ENCODE results near the gene FLT3.

FLT3 gene

DNA sequence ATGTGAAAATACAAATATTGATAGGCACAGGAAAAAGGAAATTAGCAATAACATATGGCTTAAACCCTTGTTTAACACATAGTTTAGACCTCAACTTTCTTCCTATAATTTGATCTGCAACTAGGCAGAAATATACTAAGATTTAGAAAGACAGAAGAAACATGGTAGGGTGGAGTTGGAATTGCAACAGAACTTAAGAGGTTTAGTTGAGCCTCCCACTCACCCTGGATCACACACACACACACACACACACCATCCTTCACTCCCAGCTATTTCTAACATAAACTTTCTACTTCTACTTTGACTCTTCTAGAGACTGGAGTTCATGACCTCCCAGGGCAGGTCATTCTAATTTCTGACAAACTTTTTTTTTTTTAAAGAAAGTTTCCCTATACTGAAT, 47.4 kb downstream of the FLT3 start:
- POLR2A ChIA-PET: no interaction called here
- no peaks in the 10 kb centered on the region for H3K36me3 ChIP-seq (ENCODE audit: control insufficient read depth in 2 of 2, insufficient read depth in 1 of 2, low read length in 2 of 2)
- H3K4me1 ChIP-seq (ENCODE audit: control insufficient read depth, insufficient read depth, low read length): no peaks in the 10 kb centered on the region
- no peaks in the 10 kb centered on the region for H3K9me3 ChIP-seq (ENCODE audit: control insufficient read depth, insufficient read depth, low read depth, low read length)
- TF ChIP-seq BCL11A (tag by site-specific recombination; IDR thresholded peaks at IDR 0.05; ENCODE audit: low read depth): no peak
- TF ChIP-seq, protein P1, sequence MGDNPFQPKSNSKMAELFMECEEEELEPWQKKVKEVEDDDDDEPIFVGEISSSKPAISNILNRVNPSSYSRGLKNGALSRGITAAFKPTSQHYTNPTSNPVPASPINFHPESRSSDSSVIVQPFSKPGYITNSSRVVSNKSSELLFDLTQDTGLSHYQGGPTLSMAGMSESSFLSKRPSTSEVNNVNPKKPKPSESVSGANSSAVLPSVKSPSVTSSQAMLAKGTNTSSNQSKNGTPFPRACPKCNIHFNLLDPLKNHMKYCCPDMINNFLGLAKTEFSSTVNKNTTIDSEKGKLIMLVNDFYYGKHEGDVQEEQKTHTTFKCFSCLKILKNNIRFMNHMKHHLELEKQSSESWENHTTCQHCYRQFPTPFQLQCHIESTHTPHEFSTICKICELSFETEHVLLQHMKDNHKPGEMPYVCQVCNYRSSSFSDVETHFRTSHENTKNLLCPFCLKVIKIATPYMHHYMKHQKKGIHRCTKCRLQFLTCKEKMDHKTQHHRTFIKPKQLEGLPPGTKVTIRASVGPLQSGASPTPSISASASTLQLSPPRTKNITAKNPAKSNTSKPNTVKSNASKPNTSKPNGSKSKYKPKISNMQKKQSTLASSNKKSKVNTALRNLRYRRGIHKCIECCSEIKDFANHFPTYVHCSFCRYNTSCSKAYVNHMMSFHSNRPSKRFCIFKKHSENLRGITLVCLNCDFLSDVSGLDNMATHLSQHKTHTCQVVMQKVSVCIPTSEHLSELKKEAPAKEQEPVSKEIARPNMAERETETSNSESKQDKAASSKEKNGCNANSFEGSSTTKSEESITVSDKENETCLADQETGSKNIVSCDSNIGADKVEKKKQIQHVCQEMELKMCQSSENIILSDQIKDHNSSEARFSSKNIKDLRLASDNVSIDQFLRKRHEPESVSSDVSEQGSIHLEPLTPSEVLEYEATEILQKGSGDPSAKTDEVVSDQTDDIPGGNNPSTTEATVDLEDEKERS (tag by site-specific recombination; IDR thresholded peaks at IDR 0.05): no peak
- CTCF ChIA-PET: interaction anchor here (0.7 kb wide), 1 partner anchor 87 kb away, joined by 5 read pairs; no protein-coding TSS in a partner anchor
- no peak overlapping the region for H3K27ac ChIP-seq (ENCODE audit: extremely low read depth, low read depth, low read length)
- H3K4me3 ChIP-seq (ENCODE audit: low read depth, low read length): no peak overlapping the region

DNA sequence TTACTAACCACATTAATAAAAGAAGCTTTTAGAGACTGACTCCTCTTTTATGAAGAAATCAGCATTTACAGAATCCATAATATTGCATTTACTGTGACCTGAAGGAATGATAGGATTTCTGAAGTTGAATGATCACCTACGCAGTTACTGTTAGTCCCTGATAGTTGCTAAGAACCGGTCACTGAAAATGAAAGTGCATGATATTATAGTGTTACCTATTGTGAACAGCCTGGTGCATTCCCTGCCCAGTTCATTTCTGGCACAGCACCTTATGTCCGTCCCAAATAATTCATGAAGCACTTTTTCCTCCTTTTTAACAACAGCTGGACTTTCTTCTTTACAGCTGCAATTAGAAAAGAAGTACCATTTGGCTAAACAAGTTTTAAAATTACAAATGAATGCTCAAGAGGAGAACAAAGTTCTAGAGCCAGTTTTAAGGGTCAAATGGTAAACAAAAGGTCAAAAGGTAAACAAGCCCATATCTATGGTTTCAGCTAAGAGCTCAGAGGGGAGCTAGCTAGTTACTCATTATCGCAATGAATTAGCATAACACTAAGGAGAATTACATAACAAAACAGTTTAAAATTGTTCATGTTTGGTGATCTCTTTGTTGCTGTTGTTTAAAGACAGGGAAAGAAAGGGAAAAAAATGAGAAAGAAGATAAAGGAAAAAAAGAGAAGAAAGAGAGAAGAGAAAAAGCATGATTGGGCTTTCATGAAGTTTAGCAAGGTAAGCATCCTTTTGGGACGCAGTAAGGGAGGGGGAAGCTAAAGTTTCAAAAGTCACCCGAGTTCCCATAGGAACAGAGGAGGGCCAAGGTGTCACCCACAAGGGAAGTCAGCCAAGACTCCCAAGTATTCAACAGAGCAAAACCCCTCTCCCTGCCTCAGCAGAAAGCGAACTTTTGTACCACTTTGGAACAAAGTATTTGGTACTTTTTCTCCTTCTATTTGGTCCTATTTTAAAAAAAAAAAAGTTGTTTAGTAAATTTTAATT, 50.2 kb downstream of the FLT3 start:
- H3K36me3 ChIP-seq (ENCODE audit: control insufficient read depth in 2 of 2, insufficient read depth in 1 of 2, low read length in 2 of 2): no peaks in the 10 kb centered on the region
- CTCF ChIA-PET: no interaction called here
- no peak for TF ChIP-seq ZNF10 (tag by site-specific recombination; IDR thresholded peaks at IDR 0.05)
- no peak for TF ChIP-seq KLF16 (tag by site-specific recombination; IDR thresholded peaks at IDR 0.05)
- TF ChIP-seq ZNF623 (tag by site-specific recombination; IDR thresholded peaks at IDR 0.05): no peak
- H3K4me1 ChIP-seq (ENCODE audit: control insufficient read depth, insufficient read depth, low read length): no peaks in the 10 kb centered on the region
- H3K27ac ChIP-seq (ENCODE audit: extremely low read depth, low read depth, low read length): no peak overlapping the region
- no peak overlapping the region for H3K4me3 ChIP-seq (ENCODE audit: low read depth, low read length)
- POLR2A ChIA-PET: no interaction called here
- H3K9me3 ChIP-seq (ENCODE audit: control insufficient read depth, insufficient read depth, low read depth, low read length): no peaks in the 10 kb centered on the region

DNA sequence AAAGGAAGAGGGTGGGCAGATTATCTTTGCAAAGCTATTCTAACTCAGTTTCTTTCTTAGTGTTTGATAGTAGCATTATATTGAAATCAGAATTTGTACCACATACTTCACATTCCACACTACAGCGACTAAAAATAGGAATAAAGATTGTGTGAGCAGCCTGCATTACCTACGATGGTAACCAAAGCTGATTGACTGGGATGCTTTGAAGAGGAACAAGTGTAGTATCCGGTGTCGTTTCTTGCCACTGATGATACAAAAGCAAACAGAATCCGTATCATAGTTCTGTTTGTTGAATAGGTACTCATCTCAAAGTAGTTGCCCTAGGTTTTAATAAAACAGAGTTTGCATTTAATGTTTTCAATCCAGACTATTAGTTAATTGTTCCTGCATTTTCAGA, 51.2 kb downstream of the FLT3 start:
- POLR2A ChIA-PET: no interaction called here
- H3K4me1 ChIP-seq (ENCODE audit: control insufficient read depth, insufficient read depth, low read length): no peaks in the 10 kb centered on the region
- no peak for TF ChIP-seq ZNF664 (tag by site-specific recombination; IDR thresholded peaks at IDR 0.05)
- TF ChIP-seq, protein P2, sequence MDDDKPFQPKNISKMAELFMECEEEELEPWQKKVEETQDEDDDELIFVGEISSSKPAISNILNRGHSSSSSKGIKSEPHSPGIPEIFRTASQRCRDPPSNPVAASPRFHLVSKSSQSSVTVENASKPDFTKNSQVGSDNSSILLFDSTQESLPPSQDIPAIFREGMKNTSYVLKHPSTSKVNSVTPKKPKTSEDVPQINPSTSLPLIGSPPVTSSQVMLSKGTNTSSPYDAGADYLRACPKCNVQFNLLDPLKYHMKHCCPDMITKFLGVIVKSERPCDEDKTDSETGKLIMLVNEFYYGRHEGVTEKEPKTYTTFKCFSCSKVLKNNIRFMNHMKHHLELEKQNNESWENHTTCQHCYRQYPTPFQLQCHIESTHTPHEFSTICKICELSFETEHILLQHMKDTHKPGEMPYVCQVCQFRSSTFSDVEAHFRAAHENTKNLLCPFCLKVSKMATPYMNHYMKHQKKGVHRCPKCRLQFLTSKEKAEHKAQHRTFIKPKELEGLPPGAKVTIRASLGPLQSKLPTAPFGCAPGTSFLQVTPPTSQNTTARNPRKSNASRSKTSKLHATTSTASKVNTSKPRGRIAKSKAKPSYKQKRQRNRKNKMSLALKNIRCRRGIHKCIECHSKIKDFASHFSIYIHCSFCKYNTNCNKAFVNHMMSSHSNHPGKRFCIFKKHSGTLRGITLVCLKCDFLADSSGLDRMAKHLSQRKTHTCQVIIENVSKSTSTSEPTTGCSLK (tag by site-specific recombination; IDR thresholded peaks at IDR 0.05): no peak
- H3K27ac ChIP-seq (ENCODE audit: extremely low read depth, low read depth, low read length): no peak overlapping the region
- no peaks in the 10 kb centered on the region for H3K36me3 ChIP-seq (ENCODE audit: control insufficient read depth in 2 of 2, insufficient read depth in 1 of 2, low read length in 2 of 2)
- H3K9me3 ChIP-seq (ENCODE audit: control insufficient read depth, insufficient read depth, low read depth, low read length): no peaks in the 10 kb centered on the region
- CTCF ChIA-PET: no interaction called here
- H3K4me3 ChIP-seq (ENCODE audit: low read depth, low read length): no peak overlapping the region

DNA sequence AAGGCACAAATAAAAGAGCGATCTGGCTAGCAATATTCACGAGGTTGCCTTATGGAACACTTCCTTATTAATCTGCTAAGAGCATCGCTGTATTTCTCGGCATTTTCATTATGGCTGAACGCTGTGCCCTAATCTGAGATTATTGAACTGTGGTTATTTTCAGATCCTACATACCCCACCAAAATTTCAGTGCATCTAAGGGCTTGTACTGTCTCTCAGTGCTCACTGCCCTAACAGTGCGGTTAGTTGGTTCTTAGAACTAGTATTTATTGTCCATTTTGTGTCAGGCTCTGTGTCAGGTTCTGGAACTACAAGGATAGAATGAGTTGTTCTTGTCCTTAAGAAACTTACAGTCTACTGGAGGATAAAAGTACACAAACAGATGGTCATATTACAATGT, 51.6 kb downstream of the FLT3 start:
- ChIA-PET POLR2A (no interaction called here), CTCF (no interaction called here)
- Histone ChIP-seq H3K9me3 (ENCODE audit: control insufficient read depth, insufficient read depth, low read depth, low read length) (no peaks in the 10 kb centered on the region), H3K36me3 (ENCODE audit: control insufficient read depth in 2 of 2, insufficient read depth in 1 of 2, low read length in 2 of 2) (no peaks in the 10 kb centered on the region), H3K4me3 (ENCODE audit: low read depth, low read length) (no peak overlapping the region), H3K4me1 (ENCODE audit: control insufficient read depth, insufficient read depth, low read length) (no peaks in the 10 kb centered on the region), H3K27ac (ENCODE audit: extremely low read depth, low read depth, low read length) (no peak overlapping the region)
- TF ChIP-seq ZNF16 (tag by site-specific recombination; IDR thresholded peaks at IDR 0.05; ENCODE audit: low read depth) (no peak), ZNF558 (tag by site-specific recombination; IDR thresholded peaks at IDR 0.05) (no peak), ZEB2 (tag by site-specific recombination; IDR thresholded peaks at IDR 0.05) (no peak), ZNF548 (tag by site-specific recombination; IDR thresholded peaks at IDR 0.05) (no peak), ZNF114 (tag by site-specific recombination; IDR thresholded peaks at IDR 0.05) (no peak), ZNF140 (tag by site-specific recombination; IDR thresholded peaks at IDR 0.05) (no peak), ZNF157 (tag by site-specific recombination; IDR thresholded peaks at IDR 0.05) (no peak), ZNF423 (tag by site-specific recombination; IDR thresholded peaks at IDR 0.05) (no peak)
- TF ChIP-seq, protein P3, sequence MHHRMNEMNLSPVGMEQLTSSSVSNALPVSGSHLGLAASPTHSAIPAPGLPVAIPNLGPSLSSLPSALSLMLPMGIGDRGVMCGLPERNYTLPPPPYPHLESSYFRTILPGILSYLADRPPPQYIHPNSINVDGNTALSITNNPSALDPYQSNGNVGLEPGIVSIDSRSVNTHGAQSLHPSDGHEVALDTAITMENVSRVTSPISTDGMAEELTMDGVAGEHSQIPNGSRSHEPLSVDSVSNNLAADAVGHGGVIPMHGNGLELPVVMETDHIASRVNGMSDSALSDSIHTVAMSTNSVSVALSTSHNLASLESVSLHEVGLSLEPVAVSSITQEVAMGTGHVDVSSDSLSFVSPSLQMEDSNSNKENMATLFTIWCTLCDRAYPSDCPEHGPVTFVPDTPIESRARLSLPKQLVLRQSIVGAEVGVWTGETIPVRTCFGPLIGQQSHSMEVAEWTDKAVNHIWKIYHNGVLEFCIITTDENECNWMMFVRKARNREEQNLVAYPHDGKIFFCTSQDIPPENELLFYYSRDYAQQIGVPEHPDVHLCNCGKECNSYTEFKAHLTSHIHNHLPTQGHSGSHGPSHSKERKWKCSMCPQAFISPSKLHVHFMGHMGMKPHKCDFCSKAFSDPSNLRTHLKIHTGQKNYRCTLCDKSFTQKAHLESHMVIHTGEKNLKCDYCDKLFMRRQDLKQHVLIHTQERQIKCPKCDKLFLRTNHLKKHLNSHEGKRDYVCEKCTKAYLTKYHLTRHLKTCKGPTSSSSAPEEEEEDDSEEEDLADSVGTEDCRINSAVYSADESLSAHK (tag by site-specific recombination; IDR thresholded peaks at IDR 0.05): no peak
- TF ChIP-seq, protein P4, sequence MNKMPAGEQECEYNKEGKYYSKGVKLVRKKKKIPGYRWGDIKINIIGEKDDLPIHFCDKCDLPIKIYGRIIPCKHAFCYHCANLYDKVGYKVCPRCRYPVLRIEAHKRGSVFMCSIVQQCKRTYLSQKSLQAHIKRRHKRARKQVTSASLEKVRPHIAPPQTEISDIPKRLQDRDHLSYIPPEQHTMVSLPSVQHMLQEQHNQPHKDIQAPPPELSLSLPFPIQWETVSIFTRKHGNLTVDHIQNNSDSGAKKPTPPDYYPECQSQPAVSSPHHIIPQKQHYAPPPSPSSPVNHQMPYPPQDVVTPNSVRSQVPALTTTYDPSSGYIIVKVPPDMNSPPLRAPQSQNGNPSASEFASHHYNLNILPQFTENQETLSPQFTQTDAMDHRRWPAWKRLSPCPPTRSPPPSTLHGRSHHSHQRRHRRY (tag by site-specific recombination; IDR thresholded peaks at IDR 0.05): no peak
